ENCODE measurements around the gene SPECC1.

DNA sequence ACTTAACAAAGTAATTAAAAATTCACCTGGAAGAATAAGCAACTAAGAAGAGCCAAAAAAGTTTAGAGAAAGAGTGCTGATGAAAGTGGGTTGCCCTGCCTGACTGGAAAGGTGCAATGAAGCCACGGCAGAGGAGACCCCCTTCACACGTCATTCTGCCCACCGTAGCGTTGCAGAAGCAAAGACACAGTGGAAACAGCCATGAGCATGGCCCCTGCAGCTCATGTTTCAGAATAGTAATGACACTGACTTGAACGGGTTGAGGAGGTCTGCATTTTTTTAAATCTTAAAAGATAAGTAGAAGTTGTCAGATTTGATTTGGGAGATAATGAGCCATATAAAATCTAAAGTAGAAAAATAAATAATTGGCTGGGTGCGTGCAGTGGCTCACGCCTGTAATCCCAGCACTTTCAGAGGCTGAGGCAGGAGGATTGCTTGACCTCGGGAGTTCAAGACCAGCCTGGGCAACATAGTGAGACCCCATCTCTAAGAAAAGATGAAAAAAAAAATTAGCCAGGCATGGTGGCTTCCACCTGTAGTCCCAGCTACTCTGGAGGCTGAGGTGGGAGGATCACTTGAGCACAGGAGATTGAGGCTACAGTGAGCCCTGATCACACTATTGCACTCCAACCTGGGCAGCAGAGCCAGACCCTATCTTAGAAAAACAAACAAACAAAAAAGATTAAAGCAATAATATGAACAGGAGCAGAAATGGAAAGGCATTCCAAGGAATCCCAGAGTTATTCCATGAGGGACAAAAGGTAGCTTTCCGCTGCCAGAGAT lies 273.6 kb downstream of the SPECC1 start:
- TF ChIP-seq YY1 (IDR thresholded peaks at IDR 0.05; ENCODE audit: insufficient read depth, insufficient read length) (no peak), SUZ12 (IDR thresholded peaks at IDR 0.05; ENCODE audit: extremely low read depth, insufficient read depth, insufficient read length) (no peak)

Data from NT2/D1 (cell line).